Measurements from ENCODE around the gene RFFL. TPM values are rescaled to one million over a fixed set of nuclear protein-coding genes. Genes with fewer than 3 reads are reported as not detected.
A peak's percentile ranks its signal among the peaks of the same experiment; 100 is the strongest.
"Not testable (repeated sequence)": the region's sequence is repeated elsewhere in the genome, so short reads cannot be mapped to it uniquely, and the experiment has no call there.

The RFFL gene, protein sequence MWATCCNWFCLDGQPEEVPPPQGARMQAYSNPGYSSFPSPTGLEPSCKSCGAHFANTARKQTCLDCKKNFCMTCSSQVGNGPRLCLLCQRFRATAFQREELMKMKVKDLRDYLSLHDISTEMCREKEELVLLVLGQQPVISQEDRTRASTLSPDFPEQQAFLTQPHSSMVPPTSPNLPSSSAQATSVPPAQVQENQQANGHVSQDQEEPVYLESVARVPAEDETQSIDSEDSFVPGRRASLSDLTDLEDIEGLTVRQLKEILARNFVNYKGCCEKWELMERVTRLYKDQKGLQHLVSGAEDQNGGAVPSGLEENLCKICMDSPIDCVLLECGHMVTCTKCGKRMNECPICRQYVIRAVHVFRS
- total RNA-seq: 10 to 100 TPM; 31.7 to 64.0 (median 56.2) TPM

DNA sequence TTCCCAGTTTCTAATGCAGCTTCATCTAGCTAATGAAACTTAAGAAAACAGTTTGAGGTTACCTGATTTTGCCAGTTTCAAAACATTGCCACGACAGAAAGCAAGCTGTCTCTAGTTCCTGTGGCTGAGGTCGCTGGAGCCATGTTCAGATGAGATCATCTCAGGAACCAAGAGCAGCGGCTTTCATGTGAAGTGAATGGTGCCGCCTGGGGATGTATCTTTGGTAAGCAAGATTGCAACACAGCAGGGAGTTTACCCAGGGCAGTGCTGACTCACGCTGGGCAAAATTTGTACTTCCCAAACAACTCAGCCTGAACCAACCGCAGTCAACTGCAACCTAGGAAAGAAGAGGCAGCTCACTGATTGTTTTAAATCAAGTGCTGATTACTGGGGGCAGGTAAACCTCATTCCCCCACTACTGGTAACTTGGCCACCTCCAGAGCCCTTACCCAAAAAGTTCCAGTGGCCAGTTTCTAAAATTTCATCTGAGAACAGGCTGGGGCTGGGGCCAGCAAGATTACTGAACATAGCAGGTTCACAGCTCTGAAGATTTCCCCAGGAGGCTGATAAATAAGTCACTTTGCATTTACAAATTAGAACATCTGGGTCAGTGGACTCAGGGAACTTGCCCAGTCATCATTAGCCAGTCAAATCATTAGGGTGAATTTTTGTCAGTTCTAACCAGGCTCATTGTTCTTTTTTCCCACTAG, at the start of gene RFFL:
Gene RFFL (minus strand): TSS at position 194 of the 710 bp plus-strand sequence. CDS start 37,154 bp downstream, outside the sequence.
- Histone ChIP-seq H3K9me3 (no peaks in the 10 kb centered on the region), H3K4me3 (peak within 1 kb of the TSS in 3 of 4 donors; percentile 11 to 58 (median 28)), H3K36me3 (peaks cover 0 to 29% (median 0%) of the 10 kb centered on the region in 3 donors), H3K27me3 (no peaks in the 10 kb centered on the region), H3K27ac (peak within 1 kb of the TSS; percentile 86 to 92 (median 87)), H3K4me1 (peaks cover 12 to 31% (median 17%) of the 10 kb centered on the region in 3 donors)
- peak; percentile 63 for DNase-seq
- WGBS, 2 donors: 1 to 2% methylated on average over 4 to 5 of the region's 6 CpGs
- TF ChIP-seq POLR2A (IDR thresholded peaks at IDR 0.05) (peak in 3 of 4 donors; percentile 27 to 62 (median 50)), CTCF (IDR thresholded peaks at IDR 0.05) (peak in 3 of 6 experiments; percentile 16 to 22 (median 18))
- intact Hi-C loops (cut with DNase I): no loop called here

- H3K4me3 ChIP-seq; H3K27ac ChIP-seq; DNase-seq; H3K9me3 ChIP-seq; H3K4me1 ChIP-seq; intact Hi-C loops (cut with DNase I); H3K27me3 ChIP-seq: not testable (repeated sequence)
- peaks cover 0 to 12% (median 0%) of the 10 kb centered on the region in 3 donors for H3K36me3 ChIP-seq
- WGBS, 2 donors: 91 to 97% methylated on average over 9 to 16 of the region's 17 CpGs
These were observed 47.3 kb upstream of the RFFL start for GRCh38 chr17:35110791-35111190.

- Histone ChIP-seq H3K27me3 (no peaks in the 10 kb centered on the region), H3K4me1 (no peaks in the 10 kb centered on the region), H3K9me3 (no peaks in the 10 kb centered on the region), H3K36me3 (peaks cover 9 to 62% (median 15%) of the 10 kb centered on the region in 3 donors), H3K4me3 (no peak overlapping the region), H3K27ac (no peak overlapping the region)
- intact Hi-C loops (cut with DNase I): no loop called here
- TF ChIP-seq CTCF (IDR thresholded peaks at IDR 0.05) (no peak), POLR2A (IDR thresholded peaks at IDR 0.05) (no peak)
- DNase-seq: no peak
- 92 to 94% methylated on average over 4 to 5 of the region's 5 CpGs for WGBS, 2 donors
These were observed 41.4 kb upstream of the RFFL start for GRCh38 chr17:35104844-35105450.

DNA sequence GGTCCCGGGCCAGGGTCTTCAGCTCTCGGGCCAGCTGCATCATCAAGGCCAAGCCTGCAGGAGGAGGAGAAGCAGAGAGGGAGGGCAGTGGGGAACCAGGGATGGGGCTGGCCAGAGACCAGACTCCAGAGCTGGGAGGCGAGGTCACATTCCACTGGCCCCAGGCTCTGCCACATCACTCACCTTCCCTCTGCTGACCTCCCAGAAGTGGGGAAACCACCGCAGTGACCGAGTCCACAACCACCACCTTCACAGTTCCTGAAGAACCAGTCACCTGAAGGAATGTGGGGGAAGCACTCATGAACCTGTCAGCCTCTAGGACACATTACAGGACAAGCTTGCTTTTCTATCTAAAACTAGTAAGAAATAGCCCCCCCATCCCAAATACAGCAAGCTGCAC, 39.8 kb upstream of the RFFL start:
- H3K9me3 ChIP-seq: no peaks in the 10 kb centered on the region
- intact Hi-C loops (cut with DNase I): no loop called here
- H3K27ac ChIP-seq: no peak overlapping the region
- H3K27me3 ChIP-seq: no peaks in the 10 kb centered on the region
- H3K4me3 ChIP-seq: no peak overlapping the region
- H3K4me1 ChIP-seq: no peaks in the 10 kb centered on the region
- WGBS, 2 donors: 94 to 97% methylated on average over 5 of the region's 5 CpGs
- TF ChIP-seq POLR2A (IDR thresholded peaks at IDR 0.05) (no peak), CTCF (IDR thresholded peaks at IDR 0.05) (no peak)
- no peak for DNase-seq
- H3K36me3 ChIP-seq: peaks cover 9 to 79% (median 15%) of the 10 kb centered on the region in 3 donors

DNA sequence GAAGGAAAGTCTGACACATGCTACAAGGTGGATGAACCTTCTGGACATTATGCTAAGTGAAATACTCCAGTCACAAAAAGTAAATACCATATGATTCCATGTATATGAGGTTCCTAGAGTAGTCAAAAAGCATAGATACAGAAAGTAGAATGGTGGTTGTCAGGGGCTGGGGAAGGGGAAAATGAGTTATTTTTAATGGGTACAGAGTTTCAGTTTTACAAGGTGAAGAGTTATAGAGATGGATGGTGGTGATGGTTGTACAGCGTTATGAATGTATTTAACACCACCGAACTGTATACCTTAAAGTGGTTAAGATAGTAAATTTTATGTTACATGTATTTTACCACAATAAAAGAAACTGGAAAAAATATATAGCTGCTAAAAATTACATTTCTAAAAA, 38.2 kb upstream of the RFFL start:
- no peak overlapping the region for H3K4me3 ChIP-seq
- WGBS, 2 donors: 89 to 90% methylated on average over 2 of the region's 2 CpGs
- intact Hi-C loops (cut with DNase I): no loop called here
- no peak overlapping the region for H3K27ac ChIP-seq
- no peak for DNase-seq
- TF ChIP-seq POLR2A (IDR thresholded peaks at IDR 0.05): no peak
- no peak for TF ChIP-seq CTCF (IDR thresholded peaks at IDR 0.05)
- H3K9me3 ChIP-seq: no peaks in the 10 kb centered on the region
- H3K36me3 ChIP-seq: peaks cover 9 to 84% (median 15%) of the 10 kb centered on the region in 3 donors
- H3K4me1 ChIP-seq: no peaks in the 10 kb centered on the region
- no peaks in the 10 kb centered on the region for H3K27me3 ChIP-seq
